T-helper 1 cell treated with Interleukin-12 subunit alpha and Interleukin-12 subunit beta and Interleukin-4 antibody, amounts not matched to agents 30 μg/mL and 1 μg/mL, for 36 hours (primary cell): ENCODE measurements around the gene KCNA2.

Source experiments
- H3K27ac Mint-ChIP-seq: one replicate; pipeline ENCODE4 v1.8.0; 2021; ENCODE audit warnings: mild to moderate bottlenecking, mixed read lengths
- H3K27me3 Mint-ChIP-seq: one replicate; pipeline ENCODE4 v1.8.0; 2021; ENCODE audit warnings: low read depth, mixed read lengths
- H3K36me3 Mint-ChIP-seq: one replicate; pipeline ENCODE4 v1.8.0; 2021; ENCODE audit warnings: low read depth, mixed read lengths
- H3K4me1 Mint-ChIP-seq: one replicate; pipeline ENCODE4 v1.8.0; 2021; ENCODE audit warnings: low read depth, mixed read lengths
- H3K4me3 Mint-ChIP-seq: one replicate; pipeline ENCODE4 v1.8.0; 2021; ENCODE audit warnings: mild to moderate bottlenecking, moderate library complexity, mixed read lengths
- H3K9me3 Mint-ChIP-seq: one replicate; pipeline ENCODE4 v1.8.0; 2021; ENCODE audit warnings: mixed read lengths

Gene KCNA2

GRCh38 chr1:110617116-110617515 is 11.0 kb upstream of the KCNA2 start:
- Mint-ChIP-seq H3K9me3 (no peaks in the 10 kb centered on the region), H3K4me3 (no peak overlapping the region), H3K36me3 (peaks cover 47% of the 10 kb centered on the region), H3K4me1 (peaks cover 65% of the 10 kb centered on the region), H3K27me3 (no peaks in the 10 kb centered on the region), H3K27ac (peak overlapping the region; percentile 46)

- H3K9me3 Mint-ChIP-seq, result no peaks in the 10 kb centered on the region
- peaks cover 65% of the 10 kb centered on the region for H3K4me1 Mint-ChIP-seq
- H3K27ac Mint-ChIP-seq, result no peak overlapping the region
- no peaks in the 10 kb centered on the region for H3K27me3 Mint-ChIP-seq
- H3K36me3 Mint-ChIP-seq, result peaks cover 47% of the 10 kb centered on the region
- no peak overlapping the region for H3K4me3 Mint-ChIP-seq
These were observed 10.4 kb upstream of the KCNA2 start for GRCh38 chr1:110616587-110616986.

GRCh38 chr1:110615548-110616130 is 9.5 kb upstream of the KCNA2 start:
- Mint-ChIP-seq H3K4me1 (peaks cover 60% of the 10 kb centered on the region), H3K27me3 (no peaks in the 10 kb centered on the region), H3K9me3 (no peaks in the 10 kb centered on the region), H3K27ac (no peak overlapping the region), H3K4me3 (no peak overlapping the region), H3K36me3 (peaks cover 41% of the 10 kb centered on the region)

- H3K36me3 Mint-ChIP-seq, result peaks cover 32% of the 10 kb centered on the region
- no peaks in the 10 kb centered on the region for H3K9me3 Mint-ChIP-seq
- peaks cover 62% of the 10 kb centered on the region for H3K4me1 Mint-ChIP-seq
- H3K27ac Mint-ChIP-seq, result no peak overlapping the region
- peaks cover 28% of the 10 kb centered on the region for H3K27me3 Mint-ChIP-seq
- H3K4me3 Mint-ChIP-seq, result no peak overlapping the region
These were observed 6.0 kb upstream of the KCNA2 start for GRCh38 chr1:110612060-110612745.

- Mint-ChIP-seq H3K4me3 (no peak overlapping the region), H3K4me1 (peaks cover 55% of the 10 kb centered on the region), H3K9me3 (no peaks in the 10 kb centered on the region), H3K27ac (no peak overlapping the region), H3K27me3 (peaks cover 39% of the 10 kb centered on the region), H3K36me3 (peaks cover 26% of the 10 kb centered on the region)
These were observed 4.6 kb upstream of the KCNA2 start for GRCh38 chr1:110610696-110611286.

GRCh38 chr1:110610084-110610483 is 3.9 kb upstream of the KCNA2 start:
- peak overlapping the region; percentile 46 for H3K4me3 Mint-ChIP-seq
- H3K4me1 Mint-ChIP-seq, result peaks cover 53% of the 10 kb centered on the region
- no peaks in the 10 kb centered on the region for H3K9me3 Mint-ChIP-seq
- H3K27me3 Mint-ChIP-seq, result peaks cover 46% of the 10 kb centered on the region
- H3K27ac Mint-ChIP-seq, result peak overlapping the region; percentile 81
- H3K36me3 Mint-ChIP-seq, result peaks cover 26% of the 10 kb centered on the region

- Mint-ChIP-seq H3K4me3 (peak overlapping the region; percentile 42), H3K27me3 (peaks cover 48% of the 10 kb centered on the region), H3K4me1 (peaks cover 48% of the 10 kb centered on the region), H3K36me3 (peaks cover 31% of the 10 kb centered on the region), H3K9me3 (no peaks in the 10 kb centered on the region), H3K27ac (no peak overlapping the region)
These were observed 2.1 kb upstream of the KCNA2 start for GRCh38 chr1:110608247-110608646.

GRCh38 chr1:110607536-110608230 is 1.5 kb upstream of the KCNA2 start:
- Mint-ChIP-seq H3K36me3 (peaks cover 33% of the 10 kb centered on the region), H3K27me3 (peaks cover 48% of the 10 kb centered on the region), H3K4me1 (peaks cover 42% of the 10 kb centered on the region), H3K9me3 (no peaks in the 10 kb centered on the region), H3K27ac (no peak overlapping the region), H3K4me3 (peak overlapping the region; percentile 51)

- H3K27me3 Mint-ChIP-seq, result peaks cover 48% of the 10 kb centered on the region
These were observed 738 bp upstream of the KCNA2 start for GRCh38 chr1:110606657-110607535.

GRCh38 chr1:110605446-110605845 is 712 bp downstream of the KCNA2 start:
- Mint-ChIP-seq H3K9me3 (no peaks in the 10 kb centered on the region), H3K36me3 (peaks cover 29% of the 10 kb centered on the region), H3K27ac (no peak overlapping the region), H3K4me3 (no peak overlapping the region), H3K4me1 (peaks cover 31% of the 10 kb centered on the region), H3K27me3 (peaks cover 48% of the 10 kb centered on the region)

More at GRCh38 chr1:110606657-110607535, 738 bp upstream of the KCNA2 start:
- Mint-ChIP-seq H3K9me3 (no peaks in the 10 kb centered on the region), H3K4me3 (peak overlapping the region; percentile 81), H3K4me1 (peaks cover 38% of the 10 kb centered on the region), H3K36me3 (peaks cover 32% of the 10 kb centered on the region), H3K27ac (no peak overlapping the region)

GRCh38 chr1:110604586-110605148 is 1.5 kb downstream of the KCNA2 start:
- Mint-ChIP-seq H3K4me1 (peaks cover 23% of the 10 kb centered on the region), H3K27me3 (peaks cover 43% of the 10 kb centered on the region), H3K36me3 (peaks cover 27% of the 10 kb centered on the region), H3K9me3 (no peaks in the 10 kb centered on the region), H3K27ac (no peak overlapping the region), H3K4me3 (no peak overlapping the region)

GRCh38 chr1:110603058-110603457 is 3.1 kb downstream of the KCNA2 start:
- peaks cover 10% of the 10 kb centered on the region for H3K4me1 Mint-ChIP-seq
- peaks cover 29% of the 10 kb centered on the region for H3K36me3 Mint-ChIP-seq
- no peak overlapping the region for H3K4me3 Mint-ChIP-seq
- H3K27me3 Mint-ChIP-seq, result peaks cover 28% of the 10 kb centered on the region
- no peak overlapping the region for H3K27ac Mint-ChIP-seq
- H3K9me3 Mint-ChIP-seq, result no peaks in the 10 kb centered on the region

- H3K36me3 Mint-ChIP-seq, result peaks cover 29% of the 10 kb centered on the region
These were observed 3.7 kb downstream of the KCNA2 start for GRCh38 chr1:110602466-110602865.

GRCh38 chr1:110601332-110601731 is 4.8 kb downstream of the KCNA2 start:
- Mint-ChIP-seq H3K4me3 (no peak overlapping the region), H3K27me3 (peaks cover 14% of the 10 kb centered on the region), H3K4me1 (peaks cover 6% of the 10 kb centered on the region), H3K27ac (no peak overlapping the region), H3K36me3 (peaks cover 31% of the 10 kb centered on the region), H3K9me3 (no peaks in the 10 kb centered on the region)

More at GRCh38 chr1:110602466-110602865, 3.7 kb downstream of the KCNA2 start:
- Mint-ChIP-seq H3K9me3 (no peaks in the 10 kb centered on the region), H3K27me3 (peaks cover 22% of the 10 kb centered on the region), H3K4me1 (peaks cover 6% of the 10 kb centered on the region), H3K27ac (no peak overlapping the region), H3K4me3 (no peak overlapping the region)
